ENCODE results near the gene COMMD4. TPM values are rescaled to one million over a fixed set of nuclear protein-coding genes. Genes with fewer than 3 reads are reported as not detected.
"Not testable (repeated sequence)": the region's sequence is repeated elsewhere in the genome, so short reads cannot be mapped to it uniquely, and the experiment has no call there.

Gene COMMD4
- total RNA-seq, 1 experiment from 2014 or later, result 94.3 TPM

DNA sequence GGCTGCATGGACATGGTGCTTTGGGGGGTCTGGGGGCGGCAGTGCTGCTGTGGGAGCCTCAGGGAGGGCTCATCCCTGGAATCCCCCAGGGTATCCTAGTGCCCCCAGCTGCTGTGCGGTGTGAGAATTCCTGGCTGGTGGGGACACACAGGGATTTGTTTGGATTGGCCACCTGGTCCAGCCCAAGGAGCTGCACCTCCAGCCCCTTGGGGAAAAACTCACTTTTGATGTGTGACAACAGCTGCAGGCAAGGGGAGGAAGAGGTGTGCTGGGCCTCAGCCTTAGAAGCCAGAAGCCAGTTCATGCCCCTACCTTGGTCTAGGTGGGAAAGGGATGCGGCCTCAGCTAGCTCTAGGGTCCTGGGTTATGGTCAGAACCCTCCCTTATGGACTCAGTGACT lies 8.4 kb upstream of the COMMD4 start:
- CTCF ChIA-PET, result no interaction called here
- intact Hi-C loops (cut with micrococcal nuclease; ENCODE audit: unreplicated experiment), result no loop called here
- TF ChIP-seq CTCF (IDR thresholded peaks at IDR 0.05; ENCODE audit: insufficient read depth in 1 of 2, low read depth in 1 of 2, low read length in 1 of 2, severe bottlenecking in 1 of 2, unreplicated experiment in 1 of 2), result no peak

GRCh38 chr15:75328493-75329314 lies 7.2 kb upstream of the COMMD4 start:
- Mint-ChIP-seq H3K9me3 (ENCODE audit: unreplicated experiment) (no peaks in the 10 kb centered on the region), H3K36me3 (ENCODE audit: insufficient read depth, unreplicated experiment) (no peaks in the 10 kb centered on the region), H3K27me3 (ENCODE audit: insufficient read depth, unreplicated experiment) (no peaks in the 10 kb centered on the region), H3K27ac (ENCODE audit: unreplicated experiment) (no peak overlapping the region), H3K4me3 (ENCODE audit: unreplicated experiment) (no peak overlapping the region), H3K4me1 (ENCODE audit: low read depth, unreplicated experiment) (peaks cover 5% of the 10 kb centered on the region)
- CTCF ChIA-PET, result interaction anchor here (0.6 kb wide), 2 partner anchors 358 to 1010 kb away, joined by 3 read pairs; no protein-coding TSS in a partner anchor
- Histone ChIP-seq H3K4me1 (no peaks in the 10 kb centered on the region), H3K36me3 (ENCODE audit: control insufficient read depth, insufficient read depth, low read length) (no peaks in the 10 kb centered on the region), H3K4me3 (ENCODE audit: low read depth, low read length) (no peak overlapping the region), H3K27me3 (replicated peaks; ENCODE audit: control insufficient read depth, insufficient read depth, low read length) (no peaks in the 10 kb centered on the region), H3K9me3 (no peaks in the 10 kb centered on the region)
- no peak for DNase-seq
- no TSS peak for BruUV-seq (replicated peaks)
- POLR2A ChIA-PET, result no interaction called here
- intact Hi-C loops (cut with micrococcal nuclease; ENCODE audit: unreplicated experiment), result no loop called here
- no peak for TF ChIP-seq CTCF (IDR thresholded peaks at IDR 0.05; ENCODE audit: insufficient read depth in 1 of 2, low read depth in 1 of 2, low read length in 1 of 2, severe bottlenecking in 1 of 2, unreplicated experiment in 1 of 2)

More for the DNA sequence above, 8.4 kb upstream of the COMMD4 start:
- H3K36me3 Mint-ChIP-seq (ENCODE audit: insufficient read depth, unreplicated experiment), result no peaks in the 10 kb centered on the region
- Histone ChIP-seq H3K36me3 (ENCODE audit: control insufficient read depth, insufficient read depth, low read length) (no peaks in the 10 kb centered on the region), H3K4me1 (no peaks in the 10 kb centered on the region), H3K4me3 (ENCODE audit: low read depth, low read length) (no peak overlapping the region), H3K27me3 (replicated peaks; ENCODE audit: control insufficient read depth, insufficient read depth, low read length) (no peaks in the 10 kb centered on the region), H3K9me3 (no peaks in the 10 kb centered on the region)
- POLR2A ChIA-PET, result no interaction called here
- peaks cover 5% of the 10 kb centered on the region for H3K4me1 Mint-ChIP-seq (ENCODE audit: low read depth, unreplicated experiment)
- H3K4me3 Mint-ChIP-seq (ENCODE audit: unreplicated experiment), result no peak overlapping the region
- no TSS peak for BruUV-seq (replicated peaks)
- no peaks in the 10 kb centered on the region for H3K9me3 Mint-ChIP-seq (ENCODE audit: unreplicated experiment)
- no peaks in the 10 kb centered on the region for H3K27me3 Mint-ChIP-seq (ENCODE audit: insufficient read depth, unreplicated experiment)
- no peak for DNase-seq
- no peak overlapping the region for H3K27ac Mint-ChIP-seq (ENCODE audit: unreplicated experiment)

GRCh38 chr15:75329571-75329970 lies 6.3 kb upstream of the COMMD4 start:
- H3K4me3 ChIP-seq (ENCODE audit: low read depth, low read length), result no peak overlapping the region

GRCh38 chr15:75332093-75332492 lies 3.8 kb upstream of the COMMD4 start:
- CTCF ChIA-PET; H3K9me3 ChIP-seq; H3K4me1 Mint-ChIP-seq (ENCODE audit: low read depth, unreplicated experiment); POLR2A ChIA-PET; H3K27me3 ChIP-seq (replicated peaks; ENCODE audit: control insufficient read depth, insufficient read depth, low read length); H3K27ac Mint-ChIP-seq (ENCODE audit: unreplicated experiment); BruUV-seq (replicated peaks); DNase-seq; H3K4me3 Mint-ChIP-seq (ENCODE audit: unreplicated experiment); H3K4me3 ChIP-seq (ENCODE audit: low read depth, low read length); H3K36me3 Mint-ChIP-seq (ENCODE audit: insufficient read depth, unreplicated experiment); intact Hi-C loops (cut with micrococcal nuclease; ENCODE audit: unreplicated experiment); H3K9me3 Mint-ChIP-seq (ENCODE audit: unreplicated experiment); H3K27me3 Mint-ChIP-seq (ENCODE audit: insufficient read depth, unreplicated experiment); H3K36me3 ChIP-seq (ENCODE audit: control insufficient read depth, insufficient read depth, low read length); H3K4me1 ChIP-seq: not testable (repeated sequence)

More at GRCh38 chr15:75329571-75329970, 6.3 kb upstream of the COMMD4 start:
- TF ChIP-seq CTCF (IDR thresholded peaks at IDR 0.05; ENCODE audit: insufficient read depth in 1 of 2, low read depth in 1 of 2, low read length in 1 of 2, severe bottlenecking in 1 of 2, unreplicated experiment in 1 of 2), result no peak
- H3K27me3 Mint-ChIP-seq (ENCODE audit: insufficient read depth, unreplicated experiment), result no peaks in the 10 kb centered on the region
- H3K9me3 ChIP-seq, result no peaks in the 10 kb centered on the region
- H3K4me3 Mint-ChIP-seq (ENCODE audit: unreplicated experiment), result no peak overlapping the region
- DNase-seq, result no peak
- no peaks in the 10 kb centered on the region for H3K36me3 Mint-ChIP-seq (ENCODE audit: insufficient read depth, unreplicated experiment)
- no TSS peak for BruUV-seq (replicated peaks)
- H3K27me3 ChIP-seq (replicated peaks; ENCODE audit: control insufficient read depth, insufficient read depth, low read length), result no peaks in the 10 kb centered on the region
- POLR2A ChIA-PET, result no interaction called here
- H3K4me1 ChIP-seq, result no peaks in the 10 kb centered on the region
- intact Hi-C loops (cut with micrococcal nuclease; ENCODE audit: unreplicated experiment), result no loop called here
- H3K36me3 ChIP-seq (ENCODE audit: control insufficient read depth, insufficient read depth, low read length), result no peaks in the 10 kb centered on the region
- CTCF ChIA-PET, result interaction anchor here (0.6 kb wide), 2 partner anchors 122 to 1011 kb away, joined by 3 read pairs; partner anchors contain the start of gene SIN3A
- H3K4me1 Mint-ChIP-seq (ENCODE audit: low read depth, unreplicated experiment), result no peaks in the 10 kb centered on the region
- H3K9me3 Mint-ChIP-seq (ENCODE audit: unreplicated experiment), result no peaks in the 10 kb centered on the region
- H3K27ac Mint-ChIP-seq (ENCODE audit: unreplicated experiment), result no peak overlapping the region
